Mucosa of gallbladder (tissue), 1 donor: ENCODE results near the gene MTF2. TPM values are rescaled to one million over a fixed set of nuclear protein-coding genes. Genes with fewer than 3 reads are reported as not detected.

Experiments
- DNase-seq: peaks from one replicate; pipeline ENCODE4 v3.0.0-alpha.2; 2020; ENCODE audit warnings: low spot score
- total RNA-seq: library from RNA; stranded (reverse); gene quantifications from one replicate; pipeline ENCODE4 v1.2.1, GENCODE V29; 2021
- donor health status: DM: no; HTN: no; CAD: no.

Gene MTF2
- total RNA-seq, 1 donor from 2014 or later: 24.3 TPM

DNA sequence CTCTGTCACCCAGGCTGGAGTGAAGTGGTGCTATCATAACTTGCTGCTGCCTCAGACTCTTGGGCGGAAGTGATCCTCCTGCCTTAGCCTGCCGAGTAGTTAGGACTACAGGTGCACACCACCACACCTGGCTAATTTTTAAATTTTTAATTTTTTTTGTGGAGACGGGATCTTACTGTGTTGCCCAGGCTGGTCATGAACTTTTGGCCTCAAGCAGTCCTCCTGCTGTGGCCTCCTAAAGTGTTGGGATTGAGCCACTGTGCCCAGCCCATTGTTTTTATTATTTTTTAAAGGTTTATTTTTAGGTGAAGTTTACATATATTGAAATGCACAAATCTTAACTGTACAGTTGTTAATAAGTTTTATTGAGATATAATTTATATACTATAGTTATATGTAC, 3.2 kb downstream of the MTF2 start:
- DNase-seq: no peak

DNA sequence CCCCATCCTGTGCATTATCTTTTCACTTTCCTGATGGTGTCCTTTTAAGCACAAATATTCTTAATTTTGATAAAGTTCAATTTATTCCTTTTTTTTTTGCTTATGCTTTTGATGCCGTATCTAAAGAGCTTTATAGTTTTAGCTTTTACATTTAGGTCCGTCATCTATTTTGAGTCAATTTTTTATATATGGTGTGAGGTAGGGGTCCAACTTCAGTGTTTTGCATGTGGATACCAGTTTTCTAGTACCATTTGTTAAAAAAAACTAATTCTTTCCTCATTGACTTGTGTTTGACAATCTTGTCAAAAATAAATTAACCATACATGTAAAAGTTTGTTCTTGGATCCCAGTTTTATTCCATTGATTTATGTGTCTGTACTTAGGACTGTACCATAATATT, 4.9 kb downstream of the MTF2 start:
- no peak for DNase-seq

- no peak for DNase-seq
Observed at GRCh38 chr1:93087532-93087931, 8.4 kb downstream of the MTF2 start.

- no peak for DNase-seq
Observed at GRCh38 chr1:93093332-93094006, 14.4 kb downstream of the MTF2 start.

DNA sequence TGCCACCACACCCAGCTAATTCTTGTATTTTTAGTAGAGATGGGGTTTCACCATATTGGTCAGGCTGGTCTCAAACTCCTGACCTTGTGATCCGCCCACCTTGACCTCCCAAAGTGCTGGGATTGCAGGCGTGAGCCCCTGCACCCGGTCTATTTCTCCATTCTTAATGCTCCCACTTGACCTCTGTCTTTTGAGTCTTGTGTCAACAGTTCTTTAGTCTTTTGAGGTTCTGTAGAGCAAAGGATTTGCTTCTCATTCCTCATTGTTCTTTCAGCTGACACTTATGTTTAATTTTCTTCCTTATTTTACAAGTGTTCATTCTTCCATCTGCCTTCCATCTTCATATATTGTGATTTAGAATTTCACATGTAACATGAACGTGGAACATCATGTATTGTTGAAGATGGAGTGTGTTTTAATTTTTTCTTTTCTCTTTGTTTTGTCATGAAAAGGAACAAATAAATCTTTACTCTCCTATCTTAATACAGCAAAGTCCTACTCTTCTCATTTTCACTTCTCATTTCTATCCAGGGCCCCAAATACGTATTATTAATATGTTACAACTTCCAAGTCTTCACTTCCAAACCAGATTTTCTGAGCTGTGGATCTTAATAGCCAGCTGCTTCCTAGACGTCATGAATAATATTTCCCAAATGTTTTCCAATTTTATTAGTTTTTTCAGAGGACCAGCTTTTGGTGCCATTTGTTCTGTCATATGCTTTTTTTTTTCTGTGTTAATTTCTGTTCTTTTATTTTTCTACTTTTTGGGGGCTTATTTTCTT, 16.9 kb downstream of the MTF2 start:
- DNase-seq: no peak

GRCh38 chr1:93102142-93102541, 23.1 kb downstream of the MTF2 start:
- DNase-seq: no peak

DNA sequence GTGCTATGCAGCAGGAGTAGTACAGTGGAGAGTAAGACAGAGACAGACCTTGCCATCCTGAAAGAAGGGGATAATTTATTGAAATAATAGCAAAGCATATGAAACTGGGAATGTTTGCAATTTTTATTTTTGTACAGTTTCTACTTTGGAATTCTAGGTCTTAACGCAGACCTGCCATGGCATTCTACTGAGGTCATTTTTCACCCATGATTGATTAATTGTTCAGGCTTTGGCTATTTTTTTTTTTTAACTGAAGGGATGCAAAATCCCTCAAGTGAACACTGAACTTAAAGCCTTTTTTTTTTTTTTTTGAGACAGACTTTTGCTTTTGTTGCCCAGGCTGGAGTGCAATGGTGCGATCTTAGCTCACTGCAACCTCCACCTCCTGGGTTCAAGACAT, 27.1 kb downstream of the MTF2 start:
- DNase-seq: no peak

- DNase-seq: no peak
Observed at GRCh38 chr1:93107395-93107794, 28.3 kb downstream of the MTF2 start.

GRCh38 chr1:93108335-93108734, 29.3 kb downstream of the MTF2 start:
- no peak for DNase-seq

GRCh38 chr1:93109578-93109977, 30.5 kb downstream of the MTF2 start:
- no peak for DNase-seq

DNA sequence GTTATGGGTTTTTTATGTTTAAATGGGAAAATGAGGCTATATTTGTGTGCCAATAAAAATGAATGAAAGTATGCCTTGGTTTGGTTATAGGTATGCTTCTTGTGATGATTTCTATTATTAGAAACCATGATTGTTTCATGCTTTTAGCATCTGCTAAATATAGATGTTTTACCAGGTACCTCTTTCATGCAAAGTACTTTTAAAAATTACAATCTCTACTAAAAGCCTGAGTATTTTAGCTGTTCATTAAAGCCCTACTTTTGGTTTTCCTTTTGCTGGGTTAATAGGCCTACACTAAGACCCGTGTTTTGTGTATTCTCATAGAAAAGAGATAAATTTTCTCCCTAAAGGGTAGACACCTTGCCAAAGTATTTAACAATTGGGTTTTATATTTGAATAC, 32.0 kb downstream of the MTF2 start:
- no peak for DNase-seq

- DNase-seq: no peak
Observed at GRCh38 chr1:93111561-93111960, 32.5 kb downstream of the MTF2 start.

GRCh38 chr1:93113127-93113526, 34.0 kb downstream of the MTF2 start:
- no peak for DNase-seq

- DNase-seq: no peak
Observed at GRCh38 chr1:93114391-93114790, 35.3 kb downstream of the MTF2 start.

GRCh38 chr1:93120614-93121013, 41.5 kb downstream of the MTF2 start:
- DNase-seq: no peak

GRCh38 chr1:93123201-93123783, 44.2 kb downstream of the MTF2 start:
- no peak for DNase-seq

- no peak for DNase-seq
Observed at GRCh38 chr1:93124556-93125355, 45.7 kb downstream of the MTF2 start.

GRCh38 chr1:93129507-93130099, 50.5 kb downstream of the MTF2 start:
- DNase-seq: no peak

DNA sequence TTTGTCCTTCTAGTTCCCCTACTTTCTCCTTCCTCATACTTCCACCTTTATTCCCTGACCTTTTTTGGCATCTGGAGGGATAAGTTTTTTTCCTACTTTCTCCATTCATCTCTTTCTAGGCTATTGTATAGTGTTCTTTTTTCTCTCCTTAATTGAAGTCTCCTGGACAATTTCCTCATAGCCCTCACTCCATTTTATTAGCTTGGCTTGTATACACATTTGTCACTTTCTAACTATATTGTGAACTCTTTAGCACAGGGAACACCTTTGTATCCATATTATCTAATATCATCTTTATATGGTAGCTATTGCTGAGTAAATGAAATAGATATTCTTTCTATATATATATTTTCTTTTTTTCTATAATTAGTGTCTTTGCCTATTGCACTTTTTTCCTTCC, 53.6 kb downstream of the MTF2 start:
- DNase-seq: no peak

- DNase-seq: no peak
Observed at GRCh38 chr1:93136445-93136844, 57.4 kb downstream of the MTF2 start.

GRCh38 chr1:93137604-93138292, 58.7 kb downstream of the MTF2 start:
- DNase-seq: no peak
